SH-SY5Y (cell line): ENCODE measurements around the gene PVR.

Experiments used
- GATA2 ChIP-seq: IDR thresholded peaks from 2 replicates; pipeline ENCODE4 v1.6.1; 2011; ENCODE audit warnings: mild to moderate bottlenecking, low read depth, low read length
- GATA3 ChIP-seq: IDR thresholded peaks from 2 replicates; pipeline ENCODE4 v1.6.1; 2011; ENCODE audit warnings: low read depth, mild to moderate bottlenecking, low read length, moderate library complexity

- TF ChIP-seq GATA2 (no peak), GATA3 (no peak)
Measured at GRCh38 chr19:44668985-44669764, 25.5 kb downstream of the PVR start.
